ENCODE data around the gene SUZ12. TPM values are rescaled to one million over a fixed set of nuclear protein-coding genes. Genes with fewer than 3 reads are reported as not detected.
A peak's percentile ranks its signal among the peaks of the same experiment; 100 is the strongest.
"Not testable (repeated sequence)": the region's sequence is repeated elsewhere in the genome, so short reads cannot be mapped to it uniquely, and the experiment has no call there.

The SUZ12 gene
- total and polyA plus RNA-seq, 2 of the 4 experiments (the other 2 are of a cell fraction), result 12.2 to 12.3 TPM

DNA sequence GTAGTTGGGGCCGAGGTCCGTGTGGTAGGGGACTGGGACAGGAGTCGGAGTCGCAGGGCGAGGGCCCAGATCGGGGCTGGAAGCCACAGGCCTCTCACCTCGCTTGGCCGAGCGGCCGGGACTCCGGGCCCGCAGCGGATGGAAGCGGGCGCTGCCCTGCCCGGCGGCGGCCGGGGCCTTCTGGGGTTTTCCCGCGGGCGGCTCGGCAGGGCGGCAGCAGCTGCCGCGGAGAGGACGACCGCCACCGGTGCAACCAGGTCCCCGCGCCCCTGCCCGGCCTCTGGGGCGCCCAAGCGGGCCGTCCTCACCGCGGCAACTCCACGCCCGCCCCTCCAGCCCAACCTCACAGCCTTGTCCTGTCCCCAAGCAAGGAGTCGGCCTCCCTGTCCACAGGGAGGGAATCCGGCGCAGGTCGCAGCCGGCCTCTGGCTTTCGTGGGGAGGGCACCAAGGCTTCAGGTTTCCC lies 19.7 kb upstream of the SUZ12 start:
- no peak for TF ChIP-seq CHD1 (IDR thresholded peaks at IDR 0.05; ENCODE audit: low read depth, low read length)
- no peak overlapping the region for H3K4me3 ChIP-seq (ENCODE audit: insufficient read depth, low read depth, low read length)
- H2AK5ac ChIP-seq (ENCODE audit: low read depth, low read length), result no peak overlapping the region
- 52% methylated on average over 8 of the region's 45 CpGs; no CpG with 5 or more reads in 1 of the 2 experiments for WGBS, 2 experiments (ENCODE audit: extremely low coverage in 2 of 2, insufficient read length in 1 of 2)
- H2BK15ac ChIP-seq (ENCODE audit: low read depth, low read length), result no peak overlapping the region
- intact Hi-C loops (cut with micrococcal nuclease) (no loop called here), in situ Hi-C loops (cut with MboI; ENCODE audit: low sequenced_read_pairs) (no loop called here), dilution Hi-C loops (cut with HindIII; ENCODE audit: low sequenced_read_pairs, unreplicated experiment) (no loop called here)
- no peak overlapping the region for H2BK5ac ChIP-seq (ENCODE audit: low read depth, low read length, poor library complexity, severe bottlenecking)
- H2BK20ac ChIP-seq (ENCODE audit: low read depth, low read length), result no peak overlapping the region
- H3K18ac ChIP-seq (ENCODE audit: low read depth, low read length), result no peak overlapping the region
- H3K4me2 ChIP-seq (ENCODE audit: low read depth, low read length), result no peak overlapping the region
- POLR2A ChIA-PET (ENCODE audit: unreplicated experiment), result no interaction called here
- no peaks in the 10 kb centered on the region for H3K36me3 ChIP-seq (ENCODE audit: control insufficient read depth, insufficient read depth, low read length)
- H2AK9ac ChIP-seq (replicated peaks; ENCODE audit: low read depth, low read length, poor library complexity), result no peak overlapping the region
- no peaks in the 10 kb centered on the region for H3K9me1 ChIP-seq (ENCODE audit: insufficient read depth, low read length)
- peak overlapping the region; percentile 70 for H2AFZ ChIP-seq (replicated peaks; ENCODE audit: low read length, poor library complexity)
- ATAC-seq (ENCODE audit: low read depth) (no peak), DNase-seq (no peak)
- no peaks in the 10 kb centered on the region for H3K27me3 ChIP-seq (ENCODE audit: control insufficient read depth, insufficient read depth, low read length)
- no peaks in the 10 kb centered on the region for H4K20me1 ChIP-seq (ENCODE audit: insufficient read depth, low read length)
- H3K4me1 ChIP-seq (ENCODE audit: control insufficient read depth, insufficient read depth, low read length), result peaks cover 8% of the 10 kb centered on the region
- no peak overlapping the region for H3K14ac ChIP-seq (replicated peaks; ENCODE audit: low read depth, low read length)
- no peak overlapping the region for H4K8ac ChIP-seq (ENCODE audit: low read depth in 2 of 2, low read length in 2 of 2)
- H3K27ac ChIP-seq (ENCODE audit: insufficient read depth, low read length), result no peak overlapping the region
- H3K4ac ChIP-seq (ENCODE audit: low read depth, low read length), result no peak overlapping the region
- CTCF ChIA-PET, result no interaction called here
- H3K23ac ChIP-seq (ENCODE audit: low read depth, low read length), result no peak overlapping the region
- H4K5ac ChIP-seq (ENCODE audit: low read depth, low read length), result no peak overlapping the region
- no peaks in the 10 kb centered on the region for H3K79me1 ChIP-seq (ENCODE audit: low read depth in 1 of 2, low read length in 2 of 2)
- H3K9ac ChIP-seq (ENCODE audit: low read depth, low read length), result no peak overlapping the region
- no TSS peak for BruUV-seq (replicated peaks)
- no peak overlapping the region for H3K56ac ChIP-seq (ENCODE audit: extremely low read depth, insufficient read depth, low read length)
- no peaks in the 10 kb centered on the region for H3K9me3 ChIP-seq (ENCODE audit: control insufficient read depth, insufficient read depth, low read length)
- no peak overlapping the region for H4K91ac ChIP-seq (ENCODE audit: insufficient read depth, low read depth, low read length)
- no peak overlapping the region for H2BK120ac ChIP-seq (ENCODE audit: low read depth, low read length)

DNA sequence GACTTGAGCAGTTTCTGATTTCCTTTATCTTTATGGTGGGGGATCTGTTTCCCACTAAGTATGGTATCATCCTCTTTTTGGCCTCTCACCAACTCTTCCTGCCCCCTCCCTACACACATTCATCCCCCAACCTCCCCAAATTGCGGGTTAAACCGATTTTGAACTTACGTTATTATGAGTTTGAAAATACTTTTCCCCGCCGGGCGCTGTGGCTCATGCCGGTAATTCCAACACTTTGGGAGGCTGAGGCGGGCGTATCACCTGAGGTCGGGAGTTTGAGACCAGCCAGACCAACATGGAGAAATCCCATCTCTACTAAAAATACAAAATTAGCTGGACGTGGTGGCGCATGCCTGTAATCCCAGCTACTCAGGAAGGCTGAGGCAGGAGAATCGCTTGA lies 19.1 kb upstream of the SUZ12 start:
- H3K4me1 ChIP-seq (ENCODE audit: control insufficient read depth, insufficient read depth, low read length); H2AFZ ChIP-seq (replicated peaks; ENCODE audit: low read length, poor library complexity); H3K9me3 ChIP-seq (ENCODE audit: control insufficient read depth, insufficient read depth, low read length); H3K27me3 ChIP-seq (ENCODE audit: control insufficient read depth, insufficient read depth, low read length); H3K14ac ChIP-seq (replicated peaks; ENCODE audit: low read depth, low read length); H3K36me3 ChIP-seq (ENCODE audit: control insufficient read depth, insufficient read depth, low read length); in situ Hi-C loops (cut with MboI; ENCODE audit: low sequenced_read_pairs); H2BK5ac ChIP-seq (ENCODE audit: low read depth, low read length, poor library complexity, severe bottlenecking); H4K91ac ChIP-seq (ENCODE audit: insufficient read depth, low read depth, low read length); H2AK5ac ChIP-seq (ENCODE audit: low read depth, low read length); H3K4me3 ChIP-seq (ENCODE audit: insufficient read depth, low read depth, low read length); DNase-seq; H2BK20ac ChIP-seq (ENCODE audit: low read depth, low read length); POLR2A ChIA-PET (ENCODE audit: unreplicated experiment); H3K56ac ChIP-seq (ENCODE audit: extremely low read depth, insufficient read depth, low read length); H2BK15ac ChIP-seq (ENCODE audit: low read depth, low read length); H4K5ac ChIP-seq (ENCODE audit: low read depth, low read length); dilution Hi-C loops (cut with HindIII; ENCODE audit: low sequenced_read_pairs, unreplicated experiment); H3K4me2 ChIP-seq (ENCODE audit: low read depth, low read length); H4K8ac ChIP-seq (ENCODE audit: low read depth in 2 of 2, low read length in 2 of 2); ATAC-seq (ENCODE audit: low read depth); H3K9me1 ChIP-seq (ENCODE audit: insufficient read depth, low read length); intact Hi-C loops (cut with micrococcal nuclease); H3K79me1 ChIP-seq (ENCODE audit: low read depth in 1 of 2, low read length in 2 of 2); H3K9ac ChIP-seq (ENCODE audit: low read depth, low read length); H3K23ac ChIP-seq (ENCODE audit: low read depth, low read length); CTCF ChIA-PET; BruUV-seq (replicated peaks); H4K20me1 ChIP-seq (ENCODE audit: insufficient read depth, low read length); H3K27ac ChIP-seq (ENCODE audit: insufficient read depth, low read length); H3K4ac ChIP-seq (ENCODE audit: low read depth, low read length); H2AK9ac ChIP-seq (replicated peaks; ENCODE audit: low read depth, low read length, poor library complexity); H3K18ac ChIP-seq (ENCODE audit: low read depth, low read length): not testable (repeated sequence)
- 86% methylated on average over 2 of the region's 13 CpGs; no CpG with 5 or more reads in 1 of the 2 experiments for WGBS, 2 experiments (ENCODE audit: extremely low coverage in 2 of 2, insufficient read length in 1 of 2)
- H2BK120ac ChIP-seq (ENCODE audit: low read depth, low read length), result 0 out of 2 replicates have a peak overlapping the region, but pooled peaks have one; percentile 15

Data from IMR-90 (cell line).